HG03457 (cell line): ENCODE results near the gene LTB.

Source experiments
- ATAC-seq: cut with Tn5 transposase; IDR thresholded peaks from one replicate; pipeline ENCODE4 v1.9.1; 2021; ENCODE audit warnings: moderate number of reproducible peaks; ENCODE audit not compliant: unreplicated experiment

LTB gene

GRCh38 chr6:31576897-31577578 lies 5.2 kb downstream of the LTB start:
- ATAC-seq = no peak

- no peak for ATAC-seq
Observed at GRCh38 chr6:31575952-31576685, 6.1 kb downstream of the LTB start.

- ATAC-seq = no peak
Observed at GRCh38 chr6:31575335-31575901, 6.8 kb downstream of the LTB start, which contains the start of gene TNF. Gene TNF, plus strand, starts transcription at chr6:31575565. Its CDS starts 177 bp downstream, at chr6:31575742.

GRCh38 chr6:31574106-31575061 lies 7.8 kb downstream of the LTB start:
- no peak for ATAC-seq

GRCh38 chr6:31573239-31574105 lies 8.8 kb downstream of the LTB start:
- no peak for ATAC-seq

GRCh38 chr6:31572041-31572911 lies 9.9 kb downstream of the LTB start, which contains the start of gene LTA:
Gene LTA, plus strand, starts transcription at chr6:31572289. Its CDS starts 454 bp downstream, at chr6:31572743.
- ATAC-seq = no peak

GRCh38 chr6:31569861-31570536 lies 12.2 kb downstream of the LTB start:
- ATAC-seq = no peak

- peak; percentile 51 for ATAC-seq
Observed at GRCh38 chr6:31568537-31568961, 13.7 kb downstream of the LTB start.

- no peak for ATAC-seq
Observed at GRCh38 chr6:31567531-31568370, 14.5 kb downstream of the LTB start.

- ATAC-seq = no peak
Observed at GRCh38 chr6:31560697-31561058, 21.5 kb downstream of the LTB start.

GRCh38 chr6:31559958-31560696 lies 22.1 kb downstream of the LTB start:
- ATAC-seq = peak; percentile 38

- ATAC-seq = no peak
Observed at GRCh38 chr6:31559606-31559957, 22.6 kb downstream of the LTB start.

- ATAC-seq = no peak
Observed at GRCh38 chr6:31558631-31559500, 23.4 kb downstream of the LTB start.

- no peak for ATAC-seq
Observed at GRCh38 chr6:31558318-31558625, 24.0 kb downstream of the LTB start.

- ATAC-seq = no peak
Observed at GRCh38 chr6:31557443-31558317, 24.5 kb downstream of the LTB start.
